Esophagus muscularis mucosa (tissue), 4 donors: Measurements from ENCODE around the gene INIP. TPM values are rescaled to one million over a fixed set of nuclear protein-coding genes. Genes with fewer than 3 reads are reported as not detected.

Source experiments
- DNase-seq: peaks from one replicate; pipeline ENCODE4 v3.0.0-alpha.2; 2017; ENCODE audit errors: extremely low spot score
- H3K27ac ChIP-seq, 4 donors: fragments of 200-600 bp; sonication (generic); replicated peaks in 1 of 4; 1 replicate in 3 of 4; 2 replicates in 1 of 4; pipeline ENCODE4 v1.5.1; 2016 to 2019; ENCODE audit warnings: mild to moderate bottlenecking in 1 of 4
- H3K27me3 ChIP-seq, 4 donors: fragments of 200-600 bp; sonication (generic); one replicate each; pipeline versions ENCODE4 v1.5.1 to v1.6.0; 2016 to 2019
- H3K36me3 ChIP-seq, 4 donors: fragments of 200-600 bp; sonication (generic); one replicate each; pipeline ENCODE4 v1.5.1; 2016 to 2019
- H3K4me1 ChIP-seq, 4 donors: fragments of 200-600 bp; sonication (generic); one replicate each; pipeline ENCODE4 v1.5.1; 2016 to 2019
- H3K4me3 ChIP-seq, 4 donors: fragments of 200-600 bp; sonication (generic); 1 replicate in 2 of 4; 2 replicates in 2 of 4; pipeline ENCODE4 v1.5.1; 2016 to 2019; ENCODE audit warnings: mild to moderate bottlenecking in 4 of 4, moderate library complexity in 1 of 4
- H3K9me3 ChIP-seq, 4 donors: fragments of 200-600 bp; sonication (generic); 1 replicate in 3 of 4; 2 replicates in 1 of 4; pipeline ENCODE4 v1.5.1; 2016 to 2019
- CTCF ChIP-seq, 3 experiments: fragments of 200-600 bp in 2 of 3; fragments of 450-650 bp in 1 of 3; sonication (generic) in 2 of 3; IDR thresholded peaks; one replicate each; pipeline ENCODE4 v1.5.1; 2017 to 2019; ENCODE audit warnings: antibody characterized with exemption in 3 of 3, mild to moderate bottlenecking in 2 of 3, moderate library complexity in 1 of 3
- EP300 ChIP-seq: sonication (generic); formaldehyde crosslinking; IDR thresholded peaks from one replicate; pipeline ENCODE4 v1.6.1; 2017; ENCODE audit warnings: antibody characterized with exemption
- POLR2A ChIP-seq: fragments of 450-650 bp; IDR thresholded peaks from one replicate; pipeline ENCODE4 v1.6.1; 2017; ENCODE audit warnings: antibody characterized with exemption, moderate library complexity, mild to moderate bottlenecking, low read depth
- POLR2AphosphoS5 ChIP-seq, 2 donors: sonication (generic); formaldehyde crosslinking; IDR thresholded peaks; one replicate each; pipeline ENCODE4 v1.6.1; 2017; ENCODE audit warnings: antibody characterized with exemption in 2 of 2
- WGBS: methylation state at CpG from one replicate; pipeline ENCODE4 v1.1.5; 2018; 5-methylcytosine and 5-hydroxymethylcytosine counted together
- intact Hi-C: fragments of 100-400 bp; cut with DNase I; formaldehyde crosslinking; loops from one replicate; pipeline ENCODE4 v1.15.1; 2023
- total RNA-seq, 4 donors: library from RNA; depleted of rRNA; stranded (reverse); fragments of >200 nt; gene quantifications; one replicate each; pipeline versions ENCODE4 v1.1.0 to v1.2.1, GENCODE V29; 2016

The INIP gene
- total RNA-seq, 4 donors from 2014 or later: 10.9 to 15.8 (median 11.9) TPM

GRCh38 chr9:112654282-112654681, 63.6 kb downstream of the INIP start:
- Histone ChIP-seq H3K4me1 (no peaks in the 10 kb centered on the region), H3K27ac (no peak overlapping the region), H3K27me3 (no peaks in the 10 kb centered on the region), H3K9me3 (peaks cover 0 to 2% (median under 1%) of the 10 kb centered on the region in 4 donors), H3K36me3 (peaks cover 0 to under 1% (median under 1%) of the 10 kb centered on the region in 4 donors), H3K4me3 (no peak overlapping the region)
- no peak for DNase-seq
- WGBS: 91% methylated on average over 5 of the region's 5 CpGs
- intact Hi-C loops: no loop called here
- no peak for TF ChIP-seq CTCF (IDR thresholded peaks at IDR 0.05)
- TF ChIP-seq POLR2AphosphoS5 (IDR thresholded peaks at IDR 0.05): no peak
- TF ChIP-seq EP300: no peak
- no peak for TF ChIP-seq POLR2A

- TF ChIP-seq POLR2AphosphoS5 (IDR thresholded peaks at IDR 0.05): no peak
- no peak for TF ChIP-seq POLR2A
- TF ChIP-seq EP300: no peak
- TF ChIP-seq CTCF (IDR thresholded peaks at IDR 0.05): no peak
- WGBS: 93% methylated on average over 1 of the region's 1 CpG
- H3K4me1 ChIP-seq: no peaks in the 10 kb centered on the region
- no peak overlapping the region for H3K4me3 ChIP-seq
- no peak for DNase-seq
- H3K27me3 ChIP-seq: no peaks in the 10 kb centered on the region
- no peaks in the 10 kb centered on the region for H3K36me3 ChIP-seq
- intact Hi-C loops: no loop called here
- H3K9me3 ChIP-seq: peaks cover 0 to 13% (median 5%) of the 10 kb centered on the region in 4 donors
- no peak overlapping the region for H3K27ac ChIP-seq
Measured at GRCh38 chr9:112648624-112649023, 69.3 kb downstream of the INIP start.

- Histone ChIP-seq H3K27me3 (no peaks in the 10 kb centered on the region), H3K4me3 (no peak overlapping the region), H3K27ac (no peak overlapping the region), H3K36me3 (no peaks in the 10 kb centered on the region), H3K9me3 (peaks cover 0 to 13% (median 5%) of the 10 kb centered on the region in 4 donors), H3K4me1 (no peaks in the 10 kb centered on the region)
- no peak for DNase-seq
- 97% methylated on average over 3 of the region's 3 CpGs for WGBS
- intact Hi-C loops: no loop called here
- no peak for TF ChIP-seq CTCF (IDR thresholded peaks at IDR 0.05)
- TF ChIP-seq POLR2AphosphoS5 (IDR thresholded peaks at IDR 0.05): no peak
- TF ChIP-seq POLR2A: no peak
- TF ChIP-seq EP300: no peak
Measured at GRCh38 chr9:112647596-112647995, 70.3 kb downstream of the INIP start.

- Histone ChIP-seq H3K27ac (no peak overlapping the region), H3K27me3 (no peaks in the 10 kb centered on the region), H3K4me1 (no peaks in the 10 kb centered on the region), H3K36me3 (no peaks in the 10 kb centered on the region), H3K4me3 (no peak overlapping the region), H3K9me3 (peaks cover 0 to 14% (median 8%) of the 10 kb centered on the region in 4 donors)
- no peak for TF ChIP-seq POLR2A
- no peak for TF ChIP-seq EP300
- TF ChIP-seq POLR2AphosphoS5 (IDR thresholded peaks at IDR 0.05): no peak
- no peak for TF ChIP-seq CTCF (IDR thresholded peaks at IDR 0.05)
- intact Hi-C loops: no loop called here
- WGBS: 92% methylated on average over 3 of the region's 3 CpGs
- no peak for DNase-seq
Measured at GRCh38 chr9:112642126-112642525, 75.8 kb downstream of the INIP start.

- H3K4me1 ChIP-seq: no peaks in the 10 kb centered on the region
- intact Hi-C loops: no loop called here
- no peaks in the 10 kb centered on the region for H3K36me3 ChIP-seq
- no peaks in the 10 kb centered on the region for H3K27me3 ChIP-seq
- H3K27ac ChIP-seq: no peak overlapping the region
- TF ChIP-seq POLR2A (no peak), CTCF (IDR thresholded peaks at IDR 0.05) (no peak), POLR2AphosphoS5 (IDR thresholded peaks at IDR 0.05) (no peak), EP300 (no peak)
- H3K9me3 ChIP-seq: peaks cover 0 to 14% (median 8%) of the 10 kb centered on the region in 4 donors
- 100% methylated on average over 4 of the region's 4 CpGs for WGBS
- H3K4me3 ChIP-seq: no peak overlapping the region
- no peak for DNase-seq
Measured at GRCh38 chr9:112640311-112640710, 77.6 kb downstream of the INIP start.
